OCI-LY1 (cell line): ENCODE results near the gene COPZ1.

ENCODE experiments used
- H2AFZ ChIP-seq: fragments of 200-600 bp; sonication (generic), shearing (Covaris generic); 2 replicates; pipeline ENCODE4 v1.6.0; 2014; ENCODE audit warnings: antibody characterized with exemption, mild to moderate bottlenecking, low read length
- H3F3A ChIP-seq: fragments of 200-600 bp; sonication (generic), shearing (Covaris generic); 2 replicates; pipeline ENCODE4 v1.6.0; 2014; ENCODE audit warnings: mild to moderate bottlenecking, antibody characterized with exemption, low read length, moderate library complexity; ENCODE audit not compliant: insufficient read depth
- H3K27ac ChIP-seq: fragments of 200-600 bp; sonication (generic); 2 replicates; pipeline ENCODE4 v1.5.1; 2014; ENCODE audit warnings: low read length, mixed run types, mild to moderate bottlenecking, low read depth; ENCODE audit not compliant: poor library complexity, severe bottlenecking
- H3K27me3 ChIP-seq: fragments of 200-600 bp; sonication (generic); 2 replicates; pipeline ENCODE4 v1.6.0; 2014; ENCODE audit warnings: antibody characterized with exemption, mild to moderate bottlenecking, low read length, moderate library complexity; ENCODE audit not compliant: insufficient read depth
- H3K36me3 ChIP-seq: fragments of 200-600 bp; sonication (generic); 2 replicates; pipeline ENCODE4 v1.6.1; 2014; ENCODE audit warnings: mild to moderate bottlenecking, antibody characterized with exemption, low read length, moderate library complexity, mixed read lengths; ENCODE audit not compliant: insufficient read depth
- H3K4me1 ChIP-seq: fragments of 200-600 bp; sonication (generic); 2 replicates; pipeline ENCODE4 v1.5.1; 2014; ENCODE audit warnings: mild to moderate bottlenecking, low read length, moderate library complexity; ENCODE audit not compliant: insufficient read depth, severe bottlenecking
- H3K4me2 ChIP-seq: fragments of 200-600 bp; sonication (generic), shearing (Covaris generic); 2 replicates; pipeline ENCODE4 v1.6.1; 2014; ENCODE audit warnings: low read length
- H3K4me3 ChIP-seq: fragments of 200-600 bp; sonication (generic); 2 replicates; pipeline ENCODE4 v1.5.1; 2014; ENCODE audit warnings: low read length, low read depth, mild to moderate bottlenecking, mixed read lengths; ENCODE audit not compliant: poor library complexity, severe bottlenecking
- H3K79me2 ChIP-seq: fragments of 200-600 bp; shearing (Covaris generic); 2 replicates; pipeline ENCODE4 v1.6.1; 2016; ENCODE audit warnings: mixed run types, low read length, mixed read lengths; ENCODE audit not compliant: insufficient read depth
- H3K9ac ChIP-seq: fragments of 200-600 bp; sonication (generic), shearing (Covaris generic); 2 replicates; pipeline ENCODE4 v1.6.1; 2014; ENCODE audit warnings: mild to moderate bottlenecking, low read length, mixed read lengths
- H3K9me2 ChIP-seq: fragments of 200-600 bp; sonication (generic), shearing (Covaris generic); 2 replicates; pipeline ENCODE4 v1.6.1; 2014; ENCODE audit warnings: low read depth, mild to moderate bottlenecking, low read length, mixed read lengths
- H3K9me3 ChIP-seq: fragments of 200-600 bp; shearing (Covaris generic); 2 replicates; pipeline ENCODE4 v1.6.1; 2014; ENCODE audit warnings: low read length, mixed read lengths
- H4K20me1 ChIP-seq: fragments of 200-600 bp; sonication (generic), shearing (Covaris generic); 2 replicates; pipeline ENCODE4 v1.6.0; 2016; ENCODE audit warnings: mild to moderate bottlenecking, low read length; ENCODE audit not compliant: insufficient read depth
- CTCF ChIP-seq: fragments of 200-600 bp; sonication (generic), shearing (Covaris generic); IDR thresholded peaks from 2 replicates; pipeline ENCODE4 v1.5.1; 2017; ENCODE audit warnings: mild to moderate bottlenecking, antibody characterized with exemption, low read length, moderate library complexity, mixed read lengths
- EZH2 ChIP-seq: fragments of 200-600 bp; sonication (generic), shearing (Covaris generic); IDR thresholded peaks from 2 replicates; pipeline ENCODE4 v1.8.0; 2017; ENCODE audit warnings: borderline replicate concordance, mixed run types, mild to moderate bottlenecking, antibody characterized with exemption, low read length, moderate library complexity, mixed read lengths

The COPZ1 gene

GRCh38 chr12:54303640-54304039, 21.3 kb upstream of the COPZ1 start:
- H3K4me3 ChIP-seq: no peak overlapping the region
- H3K4me2 ChIP-seq: no peak overlapping the region

DNA sequence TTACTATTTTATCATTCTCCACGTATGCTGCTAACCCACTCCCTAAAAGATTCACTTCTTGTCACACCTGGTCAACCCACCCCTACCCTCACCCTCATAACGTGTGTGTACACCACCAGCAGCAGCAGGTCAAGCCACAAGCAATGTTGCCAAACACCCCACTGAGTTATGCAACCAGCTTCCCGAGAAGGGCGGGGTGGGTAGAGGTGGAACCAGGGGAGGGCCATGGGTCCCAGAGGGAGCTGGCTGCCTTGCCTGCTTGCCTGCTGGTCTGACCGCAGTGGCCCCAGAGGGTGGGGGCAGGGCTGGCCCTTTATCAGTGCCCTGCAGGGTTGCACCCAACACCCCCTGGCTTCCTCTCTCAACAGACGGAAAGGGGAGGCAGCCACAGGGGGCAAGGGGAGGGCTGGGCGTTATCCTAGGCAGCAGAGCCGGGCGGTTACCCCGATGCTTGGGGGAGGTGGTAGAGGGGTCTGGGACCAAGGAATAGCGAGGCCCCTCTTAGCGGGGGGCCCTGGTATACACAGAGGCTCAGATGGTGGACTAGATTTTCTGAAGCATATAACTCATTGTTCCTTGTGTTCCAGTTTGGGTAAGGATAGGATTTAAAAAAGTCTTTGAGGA, 20.6 kb upstream of the COPZ1 start:
- no peaks in the 10 kb centered on the region for H3K36me3 ChIP-seq
- no peak overlapping the region for H3K27ac ChIP-seq
- no peaks in the 10 kb centered on the region for H4K20me1 ChIP-seq
- no peak overlapping the region for H2AFZ ChIP-seq
- H3F3A ChIP-seq: no peaks in the 10 kb centered on the region; the same call in 1 of the 2 replicates
- peaks cover 14% of the 10 kb centered on the region; the same call in 1 of the 2 replicates for H3K27me3 ChIP-seq
- no peak overlapping the region for H3K4me3 ChIP-seq
- H3K9me3 ChIP-seq: no peaks in the 10 kb centered on the region
- H3K4me1 ChIP-seq: peaks cover 6% of the 10 kb centered on the region
- no peak overlapping the region for H3K4me2 ChIP-seq
- TF ChIP-seq EZH2 (no peak), CTCF (no peak)
- H3K79me2 ChIP-seq: no peaks in the 10 kb centered on the region
- no peaks in the 10 kb centered on the region for H3K9me2 ChIP-seq
- no peak overlapping the region for H3K9ac ChIP-seq

More at GRCh38 chr12:54303640-54304039, 21.3 kb upstream of the COPZ1 start:
- no peaks in the 10 kb centered on the region for H4K20me1 ChIP-seq
- H3K79me2 ChIP-seq: no peaks in the 10 kb centered on the region
- TF ChIP-seq EZH2 (no peak), CTCF (no peak)
- H3K27ac ChIP-seq: no peak overlapping the region
- H2AFZ ChIP-seq: no peak overlapping the region
- H3K9me2 ChIP-seq: no peaks in the 10 kb centered on the region
- no peaks in the 10 kb centered on the region; the same call in 1 of the 2 replicates for H3F3A ChIP-seq
- H3K9me3 ChIP-seq: no peaks in the 10 kb centered on the region
- H3K4me1 ChIP-seq: peaks cover 6% of the 10 kb centered on the region
- H3K27me3 ChIP-seq: peaks cover 14% of the 10 kb centered on the region; the same call in 1 of the 2 replicates
- no peak overlapping the region for H3K9ac ChIP-seq
- no peaks in the 10 kb centered on the region for H3K36me3 ChIP-seq

- TF ChIP-seq EZH2 (no peak), CTCF (no peak)
- Histone ChIP-seq H3K9ac (no peak overlapping the region), H2AFZ (no peak overlapping the region)
These were observed 17.8 kb upstream of the COPZ1 start for GRCh38 chr12:54306925-54307741.

More at GRCh38 chr12:54306925-54307741, 17.8 kb upstream of the COPZ1 start:
- H3F3A ChIP-seq: no peaks in the 10 kb centered on the region
- no peak overlapping the region for H3K4me2 ChIP-seq
- no peaks in the 10 kb centered on the region for H4K20me1 ChIP-seq
- peaks cover 6% of the 10 kb centered on the region for H3K4me1 ChIP-seq
- peaks cover 11% of the 10 kb centered on the region; the same call in 1 of the 2 replicates for H3K27me3 ChIP-seq
- H3K9me3 ChIP-seq: no peaks in the 10 kb centered on the region
- H3K4me3 ChIP-seq: no peak overlapping the region
- H3K9me2 ChIP-seq: no peaks in the 10 kb centered on the region
- no peaks in the 10 kb centered on the region for H3K79me2 ChIP-seq
- no peak overlapping the region for H3K27ac ChIP-seq
- no peaks in the 10 kb centered on the region for H3K36me3 ChIP-seq
